GM12878 (cell line): Measurements from ENCODE around the gene KRT71. TPM values are rescaled to one million over a fixed set of nuclear protein-coding genes. Genes with fewer than 3 reads are reported as not detected.
A peak's percentile ranks its signal among the peaks of the same experiment; 100 is the strongest.

Experiments
- ATAC-seq: fragments of 200-7000 bp; cut with Tn5 transposase; 3 replicates; pipeline ENCODE4 v1.9.1; 2020; ENCODE audit warnings: mild to moderate bottlenecking, moderate library complexity
- BruUV-seq: library from RNA; stranded (reverse); fragments of 400-500 nt; replicated peaks from 2 replicates; lab custom pipeline; 2021; lab: Mats Ljungman, UMichigan
- CTCF ChIA-PET: fragments of 300-600 bp; sonication (Branson Sonifier 250); formaldehyde crosslinking; extraction: SDS; loops from one replicate; lab custom pipeline; 2021; ENCODE audit warnings: inconsistent platforms; lab: Yijun Ruan, JAX
- POLR2A ChIA-PET: fragments of 350-600 bp; formaldehyde crosslinking; extraction: SDS; loops from one replicate; lab custom pipeline; 2021; ENCODE audit warnings: inconsistent platforms; lab: Charles Lee
- RAD21 ChIA-PET: fragments of 300-600 bp; sonication (Branson Sonifier 250); formaldehyde crosslinking; loops from one replicate; lab custom pipeline; 2023; ENCODE audit warnings: antibody characterized with exemption; ENCODE audit not compliant: unreplicated experiment; lab: Charles Lee
- SMC1A ChIA-PET: fragments of 300-600 bp; sonication (Branson Sonifier 250); formaldehyde crosslinking; loops from one replicate; lab custom pipeline; 2023; ENCODE audit not compliant: unreplicated experiment, uncharacterized antibody; lab: Charles Lee
- DNase-seq: peaks from one replicate; pipeline ENCODE4 v3.0.0-alpha.2; 2011; ENCODE audit warnings: low read depth, low spot score
- FAIRE-seq: peaks from 3 replicates; lab custom pipeline; 2011; peaks lifted over from hg19 to GRCh38; lab: Jason Lieb, UNC
- H2AFZ ChIP-seq: 2 replicates; pipeline ENCODE4 v1.6.0; 2011; ENCODE audit warnings: low read depth, low read length, control low read depth; ENCODE audit not compliant: control insufficient read depth
- H3K27ac ChIP-seq: 2 replicates; pipeline ENCODE4 v1.5.1; 2011; ENCODE audit warnings: control low read depth; ENCODE audit not compliant: control insufficient read depth, insufficient read depth
- H3K27me3 ChIP-seq, 2 experiments: replicated peaks in 1 of 2; 2 replicates each; pipeline versions ENCODE4 v1.6.0 to v1.6.1; 2011; ENCODE audit warnings: low read length in 1 of 2; ENCODE audit not compliant: control insufficient read depth in 2 of 2, insufficient read depth in 2 of 2
- H3K36me3 ChIP-seq, 2 experiments: 2 replicates each; pipeline ENCODE4 v1.5.1; 2011; ENCODE audit warnings: low read length in 1 of 2; ENCODE audit not compliant: control insufficient read depth in 2 of 2, insufficient read depth in 2 of 2
- H3K4me1 ChIP-seq: 2 replicates; pipeline ENCODE4 v1.6.1; 2011; ENCODE audit warnings: mild to moderate bottlenecking, low read length, moderate library complexity, mixed read lengths; ENCODE audit not compliant: control insufficient read depth, insufficient read depth
- H3K4me2 ChIP-seq: 2 replicates; pipeline ENCODE4 v1.6.0; 2011; ENCODE audit warnings: control low read depth; ENCODE audit not compliant: control insufficient read depth, insufficient read depth
- H3K4me3 ChIP-seq: fragments of 200-600 bp; sonication (generic); 2 replicates; pipeline ENCODE4 v1.5.1; 2016
- H3K79me2 ChIP-seq: 2 replicates; pipeline ENCODE4 v1.6.0; 2011; ENCODE audit warnings: low read length; ENCODE audit not compliant: control insufficient read depth, insufficient read depth
- H3K9ac ChIP-seq: 2 replicates; pipeline ENCODE4 v1.8.0; 2011; ENCODE audit warnings: low read length, control low read depth, mixed read lengths; ENCODE audit not compliant: control insufficient read depth, insufficient read depth
- H3K9me3 ChIP-seq: replicated peaks from 3 replicates; pipeline ENCODE4 v1.5.1; 2011; ENCODE audit warnings: mild to moderate bottlenecking, low read length; ENCODE audit not compliant: control insufficient read depth, insufficient read depth
- H4K20me1 ChIP-seq: 2 replicates; pipeline ENCODE4 v1.6.0; 2011; ENCODE audit not compliant: control insufficient read depth, insufficient read depth
- ATF2 ChIP-seq: IDR thresholded peaks from 2 replicates; pipeline ENCODE4 v1.6.1; 2012; ENCODE audit warnings: low read length, inconsistent platforms
- ATF3 ChIP-seq: IDR thresholded peaks from 2 replicates; pipeline ENCODE4 v1.6.1; 2011; ENCODE audit warnings: low read depth, mild to moderate bottlenecking, low read length, moderate library complexity, borderline replicate concordance; ENCODE audit errors: extremely low read depth
- CBFB ChIP-seq: IDR thresholded peaks from 2 replicates; pipeline ENCODE4 v1.6.1; 2016; ENCODE audit warnings: antibody characterized with exemption, low read depth
- CHD1 ChIP-seq: IDR thresholded peaks from 2 replicates; pipeline ENCODE4 v1.6.1; 2012; ENCODE audit warnings: low read depth, low read length, improper control_type of control experiment
- CHD2 ChIP-seq: IDR thresholded peaks from 2 replicates; pipeline ENCODE4 v1.6.1; 2011; ENCODE audit warnings: low read depth, low read length, improper control_type of control experiment, borderline replicate concordance
- CTCF ChIP-seq, 3 experiments: IDR thresholded peaks in 2 of 3; conservative IDR thresholded peaks in 1 of 3; 2 replicates each; pipeline ENCODE4 v1.5.1; 2011; ENCODE audit warnings: low read depth in 3 of 3, low read length in 3 of 3, mild to moderate bottlenecking in 3 of 3, control low read depth in 2 of 3, moderate library complexity in 2 of 3, inconsistent platforms in 1 of 3, mixed read lengths in 1 of 3; ENCODE audit not compliant: control insufficient read depth in 2 of 3, insufficient read depth in 1 of 3; ENCODE audit errors: extremely low read depth in 1 of 3
- GATAD2B ChIP-seq: fragments of 450-650 bp; conservative IDR thresholded peaks from 2 replicates; pipeline ENCODE4 v1.6.1; 2017; ENCODE audit warnings: low read depth, mild to moderate bottlenecking, moderate library complexity
- IKZF1 ChIP-seq: fragments of 450-650 bp; conservative IDR thresholded peaks from 2 replicates; pipeline ENCODE4 v1.6.1; 2017; ENCODE audit warnings: antibody characterized with exemption, mild to moderate bottlenecking
- IKZF2 ChIP-seq, 2 experiments: fragments of 450-650 bp; IDR thresholded peaks; 2 replicates each; pipeline ENCODE4 v1.6.1; 2017; ENCODE audit warnings: mild to moderate bottlenecking in 2 of 2, moderate library complexity in 2 of 2
- NR2C2 ChIP-seq: IDR thresholded peaks from 2 replicates; pipeline ENCODE4 v1.6.1; 2011; ENCODE audit warnings: borderline replicate concordance, low read depth; ENCODE audit not compliant: control insufficient read depth, insufficient read length
- NR2F1 ChIP-seq: fragments of 450-650 bp; conservative IDR thresholded peaks from 2 replicates; pipeline ENCODE4 v1.6.1; 2017; ENCODE audit warnings: mild to moderate bottlenecking
- PML ChIP-seq: IDR thresholded peaks from 2 replicates; pipeline ENCODE4 v1.6.1; 2012; ENCODE audit warnings: low read length, inconsistent platforms
- POLR2A ChIP-seq: IDR thresholded peaks from 2 replicates; pipeline ENCODE4 v1.6.1; 2011; ENCODE audit warnings: low read depth, mild to moderate bottlenecking, low read length
- WGBS: methylation state at CpG from one replicate; pipeline ENCODE4 v1.1.6; 2016; ENCODE audit warnings: low lambda C conversion rate; ENCODE audit not compliant: insufficient replicate concordance, insufficient coverage; ENCODE audit errors: missing lambda C conversion rate; 5-methylcytosine and 5-hydroxymethylcytosine counted together
- in situ Hi-C: fragments of 300-500 bp; cut with MboI; formaldehyde crosslinking; loops from 9 replicates; pipeline ENCODE4 v1.14.3; 2018; ENCODE audit warnings: mixed read lengths
- intact Hi-C: fragments of 100-400 bp; cut with micrococcal nuclease; formaldehyde crosslinking; loops from one replicate; pipeline ENCODE4 v1.14.2; 2022; ENCODE audit not compliant: unreplicated experiment
- polyA plus RNA-seq, 11 experiments: library from polyadenylated mRNA; depleted of rRNA in 4 of 11; unstranded in 6 of 11; stranded (reverse) in 5 of 11; fragments of >200 nt; fragmentation: Nextera tagmentation in 4 of 11; fragmentation: Illumina TruSeq in 1 of 11; extraction: Ambion mirVana in 4 of 11; extraction: Trizol in 1 of 11; gene quantifications; 1 replicate in 1 of 11; 2 replicates in 10 of 11; pipeline versions ENCODE4 v1.2.1 to v1.2.3, GENCODE V29; 2011 to 2016; ENCODE audit warnings: inconsistent platforms in 2 of 11, missing spikeins in 2 of 11, low read depth in 1 of 11
- total RNA-seq, 4 experiments: library from RNA; depleted of rRNA in 3 of 4; stranded (reverse); fragments of >200 nt in 3 of 4; fragmentation: Illumina TruSeq in 1 of 4; extraction: Trizol in 1 of 4; gene quantifications; 2 replicates each; pipeline versions ENCODE4 v1.2.1 to v1.2.3, GENCODE V29; 2013 to 2021

Gene KRT71
- total and polyA plus RNA-seq, 10 of the 15 experiments (the other 5 are each of a cell fraction or from before 2014, with no cell fraction given), result not detected

- H3K27ac ChIP-seq, result no peak overlapping the region
- H3K4me3 ChIP-seq, result no peak overlapping the region
- SMC1A ChIA-PET, result no interaction called here
- no peaks in the 10 kb centered on the region for H3K4me1 ChIP-seq
- 11% methylated on average over 3 of the region's 3 CpGs for WGBS
- no TSS peak for BruUV-seq
- no peaks in the 10 kb centered on the region for H4K20me1 ChIP-seq
- H3K9me3 ChIP-seq, result no peaks in the 10 kb centered on the region
- H3K79me2 ChIP-seq, result no peaks in the 10 kb centered on the region
- POLR2A ChIA-PET, result no interaction called here
- intact Hi-C loops, result no loop called here
- no peak overlapping the region for H2AFZ ChIP-seq
- CTCF ChIA-PET, result no interaction called here
- RAD21 ChIA-PET, result no interaction called here
- TF ChIP-seq CTCF (IDR thresholded peaks at IDR 0.05 in 2 of 3, conservative IDR thresholded peaks at IDR 0.05 in 1 of 3; ENCODE audit: control insufficient read depth in 2 of 3, extremely low read depth in 1 of 3, insufficient read depth in 1 of 3, low read depth in 3 of 3, low read length in 3 of 3) (0 out of 6 replicates have a peak, but pooled peaks of 1 of the 3 experiments have one; percentile 10), POLR2A (no peak)
- no peak overlapping the region for H3K4me2 ChIP-seq
- H3K9ac ChIP-seq, result no peak overlapping the region
- no peak for DNase-seq
- no peak for ATAC-seq
- no peaks in the 10 kb centered on the region for H3K36me3 ChIP-seq
- no peak for FAIRE-seq
- H3K27me3 ChIP-seq, result no peaks in the 10 kb centered on the region; a peak in 2 of 4 replicates
- in situ Hi-C loops, result no loop called here
Observed at GRCh38 chr12:52561880-52562449, 9.0 kb upstream of the KRT71 start.

GRCh38 chr12:52559979-52560378 is 7.0 kb upstream of the KRT71 start:
- ChIA-PET SMC1A (no interaction called here), POLR2A (no interaction called here), CTCF (interaction anchor here (0.7 kb wide), 1 partner anchor 10 kb away, joined by 4 read pairs; no protein-coding TSS in a partner anchor), RAD21 (no interaction called here)
- DNase-seq (no peak), FAIRE-seq (no peak), ATAC-seq (no peak)
- BruUV-seq, result no TSS peak
- Histone ChIP-seq H3K79me2 (no peaks in the 10 kb centered on the region), H3K27ac (no peak overlapping the region), H2AFZ (no peak overlapping the region), H3K4me1 (no peaks in the 10 kb centered on the region), H3K4me2 (no peak overlapping the region), H3K36me3 (no peaks in the 10 kb centered on the region), H3K9ac (no peak overlapping the region), H3K4me3 (no peak overlapping the region), H3K9me3 (no peaks in the 10 kb centered on the region), H4K20me1 (no peaks in the 10 kb centered on the region), H3K27me3 (peaks cover 4% of the 10 kb centered on the region in 2 experiments; a peak in 3 of 4 replicates)
- intact Hi-C loops (no loop called here), in situ Hi-C loops (no loop called here)
- 22% methylated on average over 4 of the region's 4 CpGs for WGBS
- TF ChIP-seq NR2C2, result no peak
- no peak for TF ChIP-seq CHD2
- TF ChIP-seq CHD1, result no peak
- TF ChIP-seq CBFB, result no peak
- TF ChIP-seq GATAD2B, result no peak
- TF ChIP-seq PML, result no peak
- TF ChIP-seq IKZF1, result no peak
- TF ChIP-seq IKZF2 (IDR thresholded peaks at IDR 0.05), result no peak
- TF ChIP-seq ATF2, result no peak
- no peak for TF ChIP-seq NR2F1
- TF ChIP-seq ATF3, result no peak
